Head of caudate nucleus (tissue), 42 donors: ENCODE measurements around the gene DOK6.

Experiments
- DNase-seq, 42 donors: peaks; one replicate each; pipeline versions ENCODE4 v3.0.0 to v3.0.0-alpha.2; 2020 to 2021; ENCODE audit warnings: mixed read lengths in 7 of 42
- intact Hi-C: fragments of 100-400 bp; cut with DNase I; formaldehyde crosslinking; loops from one replicate; pipeline ENCODE4 v1.15.0; 2022

The DOK6 gene

GRCh38 chr18:69763821-69764220 is 363.1 kb downstream of the DOK6 start:
- intact Hi-C loops: no loop called here
- no peak for DNase-seq

GRCh38 chr18:69770238-69770637 is 369.6 kb downstream of the DOK6 start:
- intact Hi-C loops: no loop called here

GRCh38 chr18:69774831-69775230 is 374.1 kb downstream of the DOK6 start:
- DNase-seq: no peak
- intact Hi-C loops: no loop called here

More at GRCh38 chr18:69770238-69770637, 369.6 kb downstream of the DOK6 start:
- DNase-seq: no peak

- no peak for DNase-seq
- intact Hi-C loops: no loop called here
Measured at GRCh38 chr18:69777248-69777647, 376.6 kb downstream of the DOK6 start.

- DNase-seq: no peak
- intact Hi-C loops: no loop called here
Measured at GRCh38 chr18:69778680-69779079, 378.0 kb downstream of the DOK6 start.

- intact Hi-C loops: no loop called here
- DNase-seq: no peak
Measured at GRCh38 chr18:69780851-69781250, 380.2 kb downstream of the DOK6 start.

- no peak for DNase-seq
- intact Hi-C loops: no loop called here
Measured at GRCh38 chr18:69784815-69785214, 384.1 kb downstream of the DOK6 start.

GRCh38 chr18:69785466-69785865 is 384.8 kb downstream of the DOK6 start:
- DNase-seq: no peak
- intact Hi-C loops: no loop called here

- intact Hi-C loops: no loop called here
- no peak for DNase-seq
Measured at GRCh38 chr18:69786427-69786826, 385.7 kb downstream of the DOK6 start.

GRCh38 chr18:69787825-69788547 is 387.3 kb downstream of the DOK6 start:
- intact Hi-C loops: no loop called here
- no peak for DNase-seq

GRCh38 chr18:69789794-69790193 is 389.1 kb downstream of the DOK6 start:
- intact Hi-C loops: no loop called here
- DNase-seq: no peak

- intact Hi-C loops: no loop called here
- DNase-seq: no peak
Measured at GRCh38 chr18:69790649-69791048, 390.0 kb downstream of the DOK6 start.

- DNase-seq: no peak
- intact Hi-C loops: no loop called here
Measured at GRCh38 chr18:69795791-69796190, 395.1 kb downstream of the DOK6 start.

- no peak for DNase-seq
- intact Hi-C loops: no loop called here
Measured at GRCh38 chr18:69804776-69805501, 404.3 kb downstream of the DOK6 start.

GRCh38 chr18:69808399-69808798 is 407.7 kb downstream of the DOK6 start:
- intact Hi-C loops: no loop called here
- no peak for DNase-seq

- no peak for DNase-seq
- intact Hi-C loops: no loop called here
Measured at GRCh38 chr18:69813559-69813958, 412.9 kb downstream of the DOK6 start.

GRCh38 chr18:69814861-69815385 is 414.2 kb downstream of the DOK6 start:
- DNase-seq: no peak
- intact Hi-C loops: no loop called here

- no peak for DNase-seq
- intact Hi-C loops: no loop called here
Measured at GRCh38 chr18:69817335-69817940, 416.8 kb downstream of the DOK6 start.

GRCh38 chr18:69819460-69819859 is 418.8 kb downstream of the DOK6 start:
- intact Hi-C loops: no loop called here
- no peak for DNase-seq

GRCh38 chr18:69820538-69820937 is 419.9 kb downstream of the DOK6 start:
- no peak for DNase-seq
- intact Hi-C loops: no loop called here
